Thyroid gland (tissue), 4 donors: ENCODE data around the gene FOXD4L6. TPM values are rescaled to one million over a fixed set of nuclear protein-coding genes. Genes with fewer than 3 reads are reported as not detected.
"Not testable (repeated sequence)": the region's sequence is repeated elsewhere in the genome, so short reads cannot be mapped to it uniquely, and the experiment has no call there.

ENCODE experiments used
- DNase-seq, 2 donors: peaks; one replicate each; pipeline ENCODE4 v3.0.0-alpha.2; 2019
- H3K27ac ChIP-seq, 3 donors: fragments of 200-600 bp; sonication (generic); 1 replicate in 2 of 3; 2 replicates in 1 of 3; pipeline ENCODE4 v1.5.1; 2016 to 2019; ENCODE audit warnings: mild to moderate bottlenecking in 1 of 3, moderate library complexity in 1 of 3
- H3K27me3 ChIP-seq: fragments of 200-600 bp; sonication (generic); one replicate; pipeline ENCODE4 v1.5.1; 2019
- H3K36me3 ChIP-seq, 2 donors: fragments of 200-600 bp; sonication (generic); one replicate each; pipeline ENCODE4 v1.5.1; 2016 to 2019
- H3K4me1 ChIP-seq, 2 donors: fragments of 200-600 bp; sonication (generic); one replicate each; pipeline ENCODE4 v1.5.1; 2017 to 2019
- H3K4me3 ChIP-seq, 3 donors: fragments of 200-600 bp; sonication (generic); replicated peaks in 1 of 3; 1 replicate in 2 of 3; 2 replicates in 1 of 3; pipeline ENCODE4 v1.5.1; 2016; ENCODE audit warnings: mild to moderate bottlenecking in 1 of 3
- H3K9me3 ChIP-seq: fragments of 200-600 bp; sonication (generic); one replicate; pipeline ENCODE4 v1.5.1; 2017
- WGBS, 2 donors: methylation state at CpG; one replicate each; pipeline ENCODE4 v1.1.5; 2017; 5-methylcytosine and 5-hydroxymethylcytosine counted together
- intact Hi-C: fragments of 100-400 bp; cut with DNase I; formaldehyde crosslinking; loops from one replicate; pipeline ENCODE4 v1.15.1; 2023
- total RNA-seq, 4 donors: library from RNA; depleted of rRNA; stranded (reverse); fragments of >200 nt; gene quantifications; one replicate each; pipeline ENCODE4 v1.2.3, GENCODE V29; 2016

Gene FOXD4L6
- not detected for total RNA-seq

- H3K36me3 ChIP-seq, H3K9me3 ChIP-seq, H3K27me3 ChIP-seq, H3K27ac ChIP-seq, H3K4me3 ChIP-seq, DNase-seq, intact Hi-C loops, H3K4me1 ChIP-seq: not testable (repeated sequence)
- no CpG with 5 or more reads among the region's 15 CpGs for WGBS, 2 donors
Observed at GRCh38 chr9:41128581-41128980, at the start of gene FOXD4L6. Gene FOXD4L6, minus strand, starts transcription at chr9:41128681. Its CDS starts 298 bp downstream, at chr9:41128383.

GRCh38 chr9:41174994-41175393 lies 46.5 kb upstream of the FOXD4L6 start:
- H3K36me3 ChIP-seq, H3K9me3 ChIP-seq, DNase-seq, intact Hi-C loops, H3K27ac ChIP-seq, H3K4me3 ChIP-seq, H3K27me3 ChIP-seq, H3K4me1 ChIP-seq: not testable (repeated sequence)
- 79 to 89% methylated on average over 3 to 4 of the region's 4 CpGs for WGBS, 2 donors

- H3K4me3 ChIP-seq, H3K36me3 ChIP-seq, intact Hi-C loops, H3K27ac ChIP-seq, H3K9me3 ChIP-seq, DNase-seq, H3K27me3 ChIP-seq, H3K4me1 ChIP-seq: not testable (repeated sequence)
- no CpG with 5 or more reads among the region's 18 CpGs for WGBS, 2 donors
Observed at GRCh38 chr9:41150116-41150515, 21.6 kb upstream of the FOXD4L6 start.

GRCh38 chr9:41141878-41142277 lies 13.4 kb upstream of the FOXD4L6 start:
- DNase-seq, H3K27me3 ChIP-seq, intact Hi-C loops, H3K27ac ChIP-seq, H3K4me3 ChIP-seq, H3K9me3 ChIP-seq, H3K36me3 ChIP-seq, H3K4me1 ChIP-seq: not testable (repeated sequence)
- WGBS, 2 donors: 100% methylated on average over 2 of the region's 2 CpGs

GRCh38 chr9:41126746-41127446 lies 1.6 kb downstream of the FOXD4L6 start:
- H3K4me1 ChIP-seq, H3K4me3 ChIP-seq, DNase-seq, H3K9me3 ChIP-seq, H3K27me3 ChIP-seq, H3K36me3 ChIP-seq, intact Hi-C loops, H3K27ac ChIP-seq: not testable (repeated sequence)
- WGBS, 2 donors: 14% methylated on average over 5 of the region's 45 CpGs; no CpG with 5 or more reads in 1 of the 2 donors

GRCh38 chr9:41125936-41126335 lies 2.5 kb downstream of the FOXD4L6 start:
- H3K4me3 ChIP-seq, H3K4me1 ChIP-seq, H3K27ac ChIP-seq, intact Hi-C loops, H3K36me3 ChIP-seq, DNase-seq, H3K27me3 ChIP-seq, H3K9me3 ChIP-seq: not testable (repeated sequence)
- WGBS, 2 donors: 10 to 16% methylated on average over 3 of the region's 3 CpGs

GRCh38 chr9:41125109-41125658 lies 3.3 kb downstream of the FOXD4L6 start:
- H3K27me3 ChIP-seq, H3K4me3 ChIP-seq, DNase-seq, H3K27ac ChIP-seq, H3K9me3 ChIP-seq, intact Hi-C loops, H3K4me1 ChIP-seq, H3K36me3 ChIP-seq: not testable (repeated sequence)
- no CpG with 5 or more reads among the region's 21 CpGs for WGBS, 2 donors

GRCh38 chr9:41124250-41125108 lies 4.0 kb downstream of the FOXD4L6 start:
- not testable (repeated sequence) for H3K36me3 ChIP-seq
- 14% methylated on average over 7 of the region's 52 CpGs; no CpG with 5 or more reads in 1 of the 2 donors for WGBS, 2 donors

GRCh38 chr9:41123812-41124211 lies 4.7 kb downstream of the FOXD4L6 start:
- H3K4me1 ChIP-seq, H3K4me3 ChIP-seq, H3K9me3 ChIP-seq, H3K36me3 ChIP-seq, DNase-seq, H3K27me3 ChIP-seq, intact Hi-C loops, H3K27ac ChIP-seq: not testable (repeated sequence)
- no CpG with 5 or more reads among the region's 33 CpGs for WGBS, 2 donors

More at GRCh38 chr9:41124250-41125108, 4.0 kb downstream of the FOXD4L6 start:
- H3K4me1 ChIP-seq, DNase-seq, H3K9me3 ChIP-seq, H3K27me3 ChIP-seq, intact Hi-C loops, H3K4me3 ChIP-seq, H3K27ac ChIP-seq: not testable (repeated sequence)

- 3 to 4% methylated on average over 6 to 8 of the region's 32 CpGs for WGBS, 2 donors
- intact Hi-C loops: not testable (repeated sequence)
Observed at GRCh38 chr9:41123396-41123795, 5.1 kb downstream of the FOXD4L6 start.

GRCh38 chr9:41120696-41121095 lies 7.8 kb downstream of the FOXD4L6 start:
- intact Hi-C loops, H3K4me1 ChIP-seq: not testable (repeated sequence)

More at GRCh38 chr9:41123396-41123795, 5.1 kb downstream of the FOXD4L6 start:
- not testable (repeated sequence) for H3K36me3 ChIP-seq, H3K27me3 ChIP-seq, H3K4me3 ChIP-seq, DNase-seq, H3K9me3 ChIP-seq, H3K4me1 ChIP-seq, H3K27ac ChIP-seq

GRCh38 chr9:41119719-41120118 lies 8.8 kb downstream of the FOXD4L6 start:
- H3K4me3 ChIP-seq, H3K27ac ChIP-seq, intact Hi-C loops, H3K4me1 ChIP-seq, H3K36me3 ChIP-seq, DNase-seq, H3K27me3 ChIP-seq, H3K9me3 ChIP-seq: not testable (repeated sequence)
- WGBS, 2 donors: no CpG with 5 or more reads among the region's 5 CpGs

More at GRCh38 chr9:41120696-41121095, 7.8 kb downstream of the FOXD4L6 start:
- not testable (repeated sequence) for H3K36me3 ChIP-seq, H3K9me3 ChIP-seq, DNase-seq, H3K4me3 ChIP-seq, H3K27me3 ChIP-seq, H3K27ac ChIP-seq
- 38 to 43% methylated on average over 4 of the region's 4 CpGs for WGBS, 2 donors
